OCI-LY7 (cell line): ENCODE measurements around the gene PACS1. TPM values are rescaled to one million over a fixed set of nuclear protein-coding genes. Genes with fewer than 3 reads are reported as not detected.
A peak's percentile ranks its signal among the peaks of the same experiment; 100 is the strongest.
"Not testable (repeated sequence)": the region's sequence is repeated elsewhere in the genome, so short reads cannot be mapped to it uniquely, and the experiment has no call there.

ENCODE experiments used
- BruUV-seq: library from RNA; stranded (reverse); fragments of 400-500 nt; replicated peaks from 2 replicates; lab custom pipeline; 2021; lab: Mats Ljungman, UMichigan
- CTCF ChIA-PET: fragments of 300-600 bp; sonication (Branson Sonifier 250); formaldehyde crosslinking; loops from one replicate; lab custom pipeline; 2022; ENCODE audit warnings: antibody characterized with exemption; ENCODE audit not compliant: unreplicated experiment; lab: Charles Lee
- POLR2A ChIA-PET: fragments of 300-600 bp; sonication (Branson Sonifier 250); formaldehyde crosslinking; loops from one replicate; lab custom pipeline; 2022; ENCODE audit warnings: antibody characterized with exemption; lab: Charles Lee
- DNase-seq: peaks from one replicate; pipeline ENCODE4 v3.0.0-alpha.2; 2015; ENCODE audit warnings: low spot score
- H2AFZ ChIP-seq: fragments of 200-600 bp; sonication (generic), shearing (Covaris generic); 2 replicates; pipeline ENCODE4 v1.6.1; 2014; ENCODE audit warnings: mild to moderate bottlenecking, antibody characterized with exemption, low read length, moderate library complexity
- H3K27ac ChIP-seq: fragments of 200-600 bp; sonication (generic); 2 replicates; pipeline ENCODE4 v1.5.1; 2014; ENCODE audit warnings: mixed run types, low read depth, mild to moderate bottlenecking, moderate library complexity, low read length, inconsistent platforms; ENCODE audit not compliant: poor library complexity, severe bottlenecking
- H3K36me3 ChIP-seq: fragments of 200-600 bp; sonication (generic); 2 replicates; pipeline ENCODE4 v1.6.1; 2014; ENCODE audit warnings: mild to moderate bottlenecking, antibody characterized with exemption, low read length, moderate library complexity, mixed read lengths; ENCODE audit not compliant: insufficient read depth
- H3K4me1 ChIP-seq: fragments of 200-600 bp; sonication (generic); 2 replicates; pipeline ENCODE4 v1.5.1; 2014; ENCODE audit warnings: mild to moderate bottlenecking, low read length; ENCODE audit not compliant: insufficient read depth, poor library complexity, severe bottlenecking
- H3K4me2 ChIP-seq: fragments of 200-600 bp; sonication (generic); 2 replicates; pipeline ENCODE4 v1.6.1; 2014; ENCODE audit warnings: mild to moderate bottlenecking, low read length
- H3K4me3 ChIP-seq: fragments of 200-600 bp; sonication (generic); 2 replicates; pipeline ENCODE4 v1.5.1; 2014; ENCODE audit warnings: mild to moderate bottlenecking, low read depth, low read length; ENCODE audit not compliant: poor library complexity, severe bottlenecking
- H3K79me2 ChIP-seq: fragments of 200-600 bp; sonication (generic); 2 replicates; pipeline ENCODE4 v1.6.1; 2016; ENCODE audit warnings: low read depth, mild to moderate bottlenecking, low read length, moderate library complexity, mixed read lengths; ENCODE audit not compliant: insufficient read depth
- H3K9me2 ChIP-seq: fragments of 200-600 bp; sonication (generic); 2 replicates; pipeline ENCODE4 v1.6.1; 2016; ENCODE audit warnings: mild to moderate bottlenecking, low read length, mixed read lengths; ENCODE audit not compliant: insufficient read depth
- H3K9me3 ChIP-seq: fragments of 200-600 bp; sonication (generic); 2 replicates; pipeline ENCODE4 v1.6.1; 2014; ENCODE audit warnings: mild to moderate bottlenecking, mixed run types, low read length, mixed read lengths
- H4K20me1 ChIP-seq: fragments of 200-600 bp; sonication (generic); 2 replicates; pipeline ENCODE4 v1.6.1; 2014; ENCODE audit warnings: mild to moderate bottlenecking, antibody characterized with exemption, low read length, moderate library complexity, mixed read lengths; ENCODE audit not compliant: insufficient read depth
- CTCF ChIP-seq: fragments of 200-600 bp; sonication (generic); conservative IDR thresholded peaks from 2 replicates; pipeline ENCODE4 v1.5.1; 2014; ENCODE audit warnings: mild to moderate bottlenecking, antibody characterized with exemption, low read length, moderate library complexity, mixed read lengths
- EZH2phosphoT487 ChIP-seq: fragments of 200-600 bp; sonication (generic); IDR thresholded peaks from 2 replicates; pipeline ENCODE4 v1.6.1; 2018; ENCODE audit warnings: low read depth, borderline replicate concordance, mild to moderate bottlenecking, mixed run types, antibody characterized with exemption, low read length, moderate library complexity, mixed read lengths
- intact Hi-C: fragments of 100-400 bp; cut with micrococcal nuclease; formaldehyde crosslinking; loops from one replicate; pipeline ENCODE4 v1.10.0; 2022; ENCODE audit not compliant: unreplicated experiment
- total RNA-seq, 2 experiments: library from RNA; depleted of rRNA in 1 of 2; stranded (reverse); fragments of >200 nt in 1 of 2; shearing (Covaris generic) in 1 of 2; gene quantifications; 2 replicates each; pipeline ENCODE4 v1.2.3, GENCODE V29; 2014 to 2022

Gene PACS1
- total RNA-seq, 2 experiments from 2014 or later: 23.7 to 52.5 TPM

- CTCF ChIA-PET: no interaction called here
- H3K4me2 ChIP-seq: peak overlapping the region; percentile 61
- intact Hi-C loops: no loop called here
Measured at GRCh38 chr11:66112601-66113499, 42.8 kb downstream of the PACS1 start.

DNA sequence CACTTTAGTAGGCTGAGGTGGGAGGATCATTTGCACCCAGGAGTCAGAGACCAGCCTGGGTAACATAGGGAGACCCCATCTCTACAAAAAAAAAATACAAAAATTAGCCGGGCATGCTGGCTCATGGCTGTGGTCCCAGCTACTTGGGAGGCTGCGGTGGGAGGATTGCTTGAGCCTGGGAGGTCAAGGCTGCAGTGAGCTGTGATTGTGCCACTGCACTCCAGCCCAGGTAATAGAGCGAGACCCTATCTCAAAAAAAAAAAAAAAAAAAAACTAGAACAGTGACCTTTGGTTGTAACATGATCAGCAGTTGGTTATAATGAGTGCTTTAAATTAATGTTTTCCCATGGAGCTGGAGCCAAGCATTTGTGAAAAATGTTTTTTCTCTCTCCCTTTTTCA lies 44.9 kb downstream of the PACS1 start:
- peak overlapping the region; percentile 56 for H3K4me3 ChIP-seq
- CTCF ChIA-PET, intact Hi-C loops, H3K9me3 ChIP-seq, H3K36me3 ChIP-seq, BruUV-seq, DNase-seq, H3K9me2 ChIP-seq, H4K20me1 ChIP-seq: not testable (repeated sequence)
- H2AFZ ChIP-seq: peak overlapping the region; percentile 22; the same call in 1 of the 2 replicates
- POLR2A ChIA-PET: interaction anchor here (0.6 to 4.0 kb wide), 9 partner anchors 10 to 799 kb away, joined by 3 to 48 read pairs (median 4); no protein-coding TSS in a partner anchor
- peaks cover 16% of the 10 kb centered on the region; the same call in 1 of the 2 replicates for H3K79me2 ChIP-seq
- H3K27ac ChIP-seq: peak overlapping the region; percentile 53
- H3K4me1 ChIP-seq: peaks cover 77% of the 10 kb centered on the region
- peak overlapping the region; percentile 61 for H3K4me2 ChIP-seq

More at GRCh38 chr11:66112601-66113499, 42.8 kb downstream of the PACS1 start:
- H3K79me2 ChIP-seq: peaks cover 16% of the 10 kb centered on the region; the same call in 1 of the 2 replicates
- no peaks in the 10 kb centered on the region for H3K9me2 ChIP-seq
- peak overlapping the region; percentile 56 for H3K4me3 ChIP-seq
- H2AFZ ChIP-seq: peak overlapping the region; percentile 77; the same call in 1 of the 2 replicates
- peak; percentile 53 for DNase-seq
- no peaks in the 10 kb centered on the region for H3K36me3 ChIP-seq
- no peaks in the 10 kb centered on the region for H4K20me1 ChIP-seq
- peak overlapping the region; percentile 53 for H3K27ac ChIP-seq
- H3K4me1 ChIP-seq: peaks cover 67% of the 10 kb centered on the region
- no TSS peak for BruUV-seq
- TF ChIP-seq EZH2phosphoT487 (no peak), CTCF (no peak)
- POLR2A ChIA-PET: interaction anchor here (1.0 to 4.0 kb wide), 5 partner anchors 11 to 32 kb away, joined by 4 to 48 read pairs (median 6); no protein-coding TSS in a partner anchor
- no peaks in the 10 kb centered on the region for H3K9me3 ChIP-seq

- Histone ChIP-seq H3K36me3 (no peaks in the 10 kb centered on the region), H3K4me2 (peak overlapping the region; percentile 61), H3K27ac (peak overlapping the region; percentile 53), H3K9me3 (no peaks in the 10 kb centered on the region), H3K4me3 (peak overlapping the region; percentile 50), H3K4me1 (peaks cover 80% of the 10 kb centered on the region), H3K79me2 (peaks cover 16% of the 10 kb centered on the region; the same call in 1 of the 2 replicates), H3K9me2 (no peaks in the 10 kb centered on the region), H2AFZ (peak overlapping the region; percentile 22; the same call in 1 of the 2 replicates), H4K20me1 (no peaks in the 10 kb centered on the region)
- TF ChIP-seq EZH2phosphoT487 (no peak), CTCF (no peak)
- intact Hi-C loops: no loop called here
- CTCF ChIA-PET: interaction anchor here (1.5 kb wide), 1 partner anchor 71 kb away, joined by 4 read pairs; no protein-coding TSS in a partner anchor
- no TSS peak for BruUV-seq
- POLR2A ChIA-PET: interaction anchor here (0.6 to 4.0 kb wide), 12 partner anchors 8 to 239 kb away, joined by 3 to 48 read pairs (median 4); no protein-coding TSS in a partner anchor
- peak; percentile 48 for DNase-seq
Measured at GRCh38 chr11:66115638-66116301, 45.7 kb downstream of the PACS1 start.
